Pancreas (tissue), 10 donors: ENCODE results near the gene PRKCE. TPM values are rescaled to one million over a fixed set of nuclear protein-coding genes. Genes with fewer than 3 reads are reported as not detected.
"Not testable (repeated sequence)": the region's sequence is repeated elsewhere in the genome, so short reads cannot be mapped to it uniquely, and the experiment has no call there.

Experiments
- ATAC-seq, 4 donors: fragments of 200-7000 bp; cut with Tn5 transposase; one replicate each; pipeline versions ENCODE4 v1.8.0 to v1.9.1; 2020; ENCODE audit warnings: mild to moderate bottlenecking in 4 of 4, moderate library complexity in 4 of 4
- DNase-seq, 6 donors: peaks; one replicate each; pipeline ENCODE4 v3.0.0-alpha.2; 2020
- FAIRE-seq: peaks from 2 replicates; lab custom pipeline; 2012; peaks lifted over from hg19 to GRCh38; lab: Jason Lieb, UNC
- H3K27ac ChIP-seq, 4 donors: fragments of 200-600 bp; sonication (generic); 1 replicate in 3 of 4; 2 replicates in 1 of 4; pipeline versions ENCODE4 v1.5.0 to v1.8.0; 2020
- H3K27me3 ChIP-seq, 4 donors: fragments of 200-600 bp; one replicate each; pipeline ENCODE4 v1.8.0; 2021
- H3K36me3 ChIP-seq, 3 donors: fragments of 200-600 bp; sonication (generic) in 1 of 3; one replicate each; pipeline versions ENCODE4 v1.5.0 to v1.8.0; 2020 to 2021
- H3K4me1 ChIP-seq, 3 donors: fragments of 200-600 bp; one replicate each; pipeline ENCODE4 v1.8.0; 2021
- H3K4me3 ChIP-seq, 4 donors: fragments of 200-600 bp; sonication (generic) in 2 of 4; one replicate each; pipeline versions ENCODE4 v1.5.0 to v1.8.0; 2020 to 2021
- H3K9me3 ChIP-seq, 4 donors: fragments of 200-600 bp; one replicate each; pipeline ENCODE4 v1.8.0; 2021
- CTCF ChIP-seq, 4 donors: fragments of 200-600 bp; sonication (generic) in 3 of 4; IDR thresholded peaks; one replicate each; pipeline versions ENCODE4 v1.5.0 to v1.8.0; 2021; ENCODE audit warnings: antibody characterized with exemption in 4 of 4
- WGBS, 2 donors: extraction: QIAGEN DNeasy Blood & Tissue Kit; methylation state at CpG; one replicate each; pipeline ENCODE4 v1.1.7; 2013; 5-methylcytosine and 5-hydroxymethylcytosine counted together
- intact Hi-C, 3 donors: fragments of 100-400 bp; cut with DNase I; formaldehyde crosslinking; loops; one replicate each; pipeline versions ENCODE4 v1.11.1 to v1.14.2; 2022
- polyA plus RNA-seq, 2 donors: library from polyadenylated mRNA; stranded (reverse); fragments of 200-250 nt; gene quantifications; one replicate each; pipeline ENCODE4 v1.2.3, GENCODE V29; 2013
- total RNA-seq, 6 donors: library from RNA; stranded (reverse); fragmentation: NEBNext Ultra II Directional in 4 of 6; extraction: Animal tissue kit (Norgen Biotek cat#: 25700) in 4 of 6; gene quantifications; one replicate each; pipeline versions ENCODE4 v1.2.1 to v1.2.4, GENCODE V29; 2021 to 2023
- donor health status: healthy with polysubstance abuse.
- donor health status: DM: no; HTN: no; CAD: no; lungs with moderate emphysema.
- donor health status: DM: no; HTN: no; CAD: no.
- donor health status: control.
- donor health status: control.
- donor health status: Bipolar disorder and iron deficiency.
- donor health status: DM: yes; HTN: yes; CAD: no.
- donor health status: DM: no; HTN: no; CAD: no.
- donor health status: DM: no; HTN: no; CAD: no.
- donor health status: DM: yes; HTN: yes; CAD: no.

Gene PRKCE
- total and polyA plus RNA-seq, 8 donors = 4.0 to 19.4 (median 10.0) TPM

DNA sequence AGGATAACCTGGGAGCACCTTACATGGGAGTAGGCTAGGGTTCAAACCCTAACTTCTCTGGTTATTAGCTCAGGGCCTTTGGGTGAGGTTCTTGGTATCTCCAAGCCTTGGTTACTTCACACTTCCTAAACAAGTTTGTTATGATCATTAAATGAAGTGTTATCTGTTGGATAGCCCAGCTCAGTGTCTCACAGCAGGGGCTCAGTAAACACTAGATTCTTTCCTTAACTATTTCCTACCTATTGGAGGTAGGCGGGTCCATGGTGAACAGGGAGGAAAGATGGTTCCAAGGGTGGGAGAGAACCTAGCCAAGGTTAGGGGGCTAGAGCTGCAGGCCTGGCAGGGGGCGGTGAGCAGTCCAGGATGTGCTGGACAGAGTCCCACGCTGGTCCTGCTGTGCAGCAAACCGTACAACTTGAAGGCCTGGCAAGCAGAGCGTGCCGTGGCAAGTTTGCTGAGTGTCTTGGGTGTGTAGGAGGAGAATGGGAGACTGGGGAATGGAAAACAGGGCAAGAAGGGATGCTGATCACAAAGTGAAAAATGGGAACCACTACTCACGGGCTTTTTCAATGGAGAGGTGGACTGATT lies 259.1 kb downstream of the PRKCE start:
- no peak overlapping the region for H3K4me3 ChIP-seq
- peaks cover 0 to 21% (median 12%) of the 10 kb centered on the region in 3 donors for H3K4me1 ChIP-seq
- FAIRE-seq (no peak), ATAC-seq (no peak), DNase-seq (no peak)
- H3K27me3 ChIP-seq = no peaks in the 10 kb centered on the region
- intact Hi-C loops = no loop called here
- no peak for TF ChIP-seq CTCF (IDR thresholded peaks at IDR 0.05)
- H3K9me3 ChIP-seq = no peaks in the 10 kb centered on the region
- WGBS, 2 donors = 93 to 96% methylated on average over 7 of the region's 7 CpGs
- H3K36me3 ChIP-seq = no peaks in the 10 kb centered on the region
- H3K27ac ChIP-seq = no peak overlapping the region

DNA sequence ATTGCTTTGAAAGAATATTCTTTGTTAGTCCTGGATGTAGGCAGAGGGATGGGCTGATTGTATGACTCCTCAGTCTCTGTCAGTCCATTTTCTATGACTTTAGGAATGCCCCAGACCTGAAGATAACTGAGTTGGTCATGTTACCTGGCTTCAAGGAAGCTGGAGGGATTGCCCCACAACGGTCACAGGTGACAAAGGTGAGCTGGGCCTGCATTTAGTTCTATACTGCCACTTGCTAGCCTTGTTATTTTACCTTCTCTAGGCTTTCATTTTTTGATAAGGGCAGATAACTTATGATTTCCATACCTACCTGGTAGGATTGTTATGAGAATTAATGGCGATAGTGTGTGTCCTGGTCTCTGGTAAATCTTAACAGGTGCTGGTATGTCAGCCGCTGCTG lies 260.1 kb downstream of the PRKCE start:
- intact Hi-C loops = no loop called here
- DNase-seq = no peak
- ATAC-seq = no peak
- FAIRE-seq = no peak
- WGBS, 2 donors = 83 to 84% methylated on average over 3 of the region's 3 CpGs
- H3K4me1 ChIP-seq = peaks cover 0 to 21% (median 12%) of the 10 kb centered on the region in 3 donors
- no peak overlapping the region for H3K27ac ChIP-seq
- no peaks in the 10 kb centered on the region for H3K9me3 ChIP-seq
- no peaks in the 10 kb centered on the region for H3K36me3 ChIP-seq
- no peak overlapping the region for H3K4me3 ChIP-seq
- H3K27me3 ChIP-seq = no peaks in the 10 kb centered on the region
- TF ChIP-seq CTCF (IDR thresholded peaks at IDR 0.05) = no peak

DNA sequence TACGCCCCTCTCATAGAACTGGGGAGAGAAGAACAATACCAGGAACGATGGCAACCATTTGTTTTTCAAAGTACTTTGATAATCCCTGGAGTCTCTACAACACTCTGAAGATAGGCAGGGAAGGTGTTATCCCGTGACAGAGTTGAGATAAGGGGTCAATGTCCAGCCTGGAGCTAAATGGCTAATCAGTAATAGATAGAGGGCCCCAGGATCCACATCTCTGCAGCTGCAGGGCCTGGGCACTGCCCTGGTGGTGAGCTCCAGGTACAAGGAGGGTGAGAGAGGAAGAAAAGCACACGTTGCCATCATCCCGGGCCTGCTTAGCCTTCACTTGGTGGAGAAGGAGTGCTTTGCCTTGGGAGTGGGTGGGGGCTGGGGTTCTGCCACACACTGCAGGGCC lies 260.6 kb downstream of the PRKCE start:
- DNase-seq (no peak), FAIRE-seq (no peak), ATAC-seq (peak in 3 of 4 donors; percentile 13 to 50 (median 50))
- H3K27ac ChIP-seq = no peak overlapping the region
- H3K36me3 ChIP-seq = no peaks in the 10 kb centered on the region
- 37 to 42% methylated on average over 5 of the region's 5 CpGs for WGBS, 2 donors
- H3K4me3 ChIP-seq = no peak overlapping the region
- no peak for TF ChIP-seq CTCF (IDR thresholded peaks at IDR 0.05)
- intact Hi-C loops = no loop called here
- no peaks in the 10 kb centered on the region for H3K9me3 ChIP-seq
- no peaks in the 10 kb centered on the region for H3K27me3 ChIP-seq
- peaks cover 0 to 21% (median 12%) of the 10 kb centered on the region in 3 donors for H3K4me1 ChIP-seq

- peak in 1 of 4 donors; percentile 15 for ATAC-seq
- TF ChIP-seq CTCF (IDR thresholded peaks at IDR 0.05) = no peak
- Histone ChIP-seq H3K4me1 (peaks cover under 1 to 22% (median 12%) of the 10 kb centered on the region in 3 donors), H3K36me3 (no peaks in the 10 kb centered on the region), H3K4me3 (no peak overlapping the region), H3K27me3 (no peaks in the 10 kb centered on the region), H3K9me3 (no peaks in the 10 kb centered on the region), H3K27ac (no peak overlapping the region)
- DNase-seq = no peak
- FAIRE-seq = no peak
- WGBS, 2 donors = 58 to 61% methylated on average over 2 of the region's 2 CpGs
- intact Hi-C loops = no loop called here
These were observed 262.1 kb downstream of the PRKCE start for GRCh38 chr2:45913539-45913938.

DNA sequence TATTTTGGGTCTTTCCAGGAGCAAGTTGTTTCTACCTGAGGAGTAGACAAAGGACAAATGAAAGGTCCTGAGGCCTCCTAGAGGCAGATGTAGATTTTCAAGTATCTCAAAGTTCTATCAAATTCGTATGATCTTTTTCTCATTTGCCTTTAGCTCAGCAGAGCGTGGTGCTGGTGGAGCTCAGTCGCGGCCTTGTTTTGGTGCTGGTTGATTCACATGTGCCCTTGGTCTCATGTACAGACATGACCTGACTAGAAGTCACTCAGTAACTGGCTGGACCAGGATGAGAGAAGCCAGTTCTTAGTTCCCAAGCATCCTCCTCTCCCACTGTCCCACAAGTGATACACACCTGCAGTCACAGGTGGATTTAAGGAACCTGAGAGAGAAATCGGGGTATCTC lies 264.0 kb downstream of the PRKCE start:
- intact Hi-C loops = no loop called here
- ATAC-seq (no peak), FAIRE-seq (no peak), DNase-seq (no peak)
- 93 to 95% methylated on average over 5 of the region's 5 CpGs for WGBS, 2 donors
- Histone ChIP-seq H3K27me3 (no peaks in the 10 kb centered on the region), H3K4me1 (peaks cover 12 to 23% (median 16%) of the 10 kb centered on the region in 3 donors), H3K27ac (no peak overlapping the region), H3K36me3 (no peaks in the 10 kb centered on the region), H3K9me3 (no peaks in the 10 kb centered on the region), H3K4me3 (no peak overlapping the region)
- TF ChIP-seq CTCF (IDR thresholded peaks at IDR 0.05) = no peak

DNA sequence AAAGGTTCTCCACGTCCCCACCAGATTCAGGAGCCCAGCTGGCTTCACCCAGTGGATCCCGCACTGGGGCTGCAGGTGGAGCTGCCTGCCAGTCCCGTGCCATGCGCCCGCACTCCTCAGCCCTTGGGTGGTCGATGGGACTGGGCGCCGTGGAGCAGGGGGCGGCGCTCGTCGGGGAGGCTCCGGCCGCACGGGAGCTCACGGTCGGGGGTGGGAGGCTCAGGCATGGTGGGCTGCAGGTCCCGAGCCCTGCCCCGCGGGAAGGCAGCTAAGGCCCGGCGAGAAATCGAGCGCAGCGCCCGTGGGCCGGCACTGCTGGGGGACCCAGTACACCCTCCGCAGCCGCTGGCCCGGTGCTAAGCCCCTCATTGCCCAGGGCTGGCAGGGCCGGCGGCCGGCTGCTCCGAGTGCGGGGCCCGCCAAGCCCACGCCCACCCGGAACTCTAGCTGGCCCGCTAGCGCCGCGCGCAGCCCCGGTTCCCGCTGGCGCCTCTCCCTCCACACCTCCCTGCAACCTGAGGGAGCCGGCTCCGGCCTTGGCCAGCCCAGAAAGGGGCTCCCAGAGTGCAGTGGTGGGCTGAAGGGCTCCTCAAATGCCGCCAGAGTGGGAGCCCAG lies 266.2 kb downstream of the PRKCE start:
- H3K27me3 ChIP-seq, H3K36me3 ChIP-seq, H3K27ac ChIP-seq, ATAC-seq, H3K9me3 ChIP-seq, intact Hi-C loops, FAIRE-seq, H3K4me3 ChIP-seq: not testable (repeated sequence)
- DNase-seq = peak in 1 of 6 donors; percentile 39
- WGBS, 2 donors = 95 to 97% methylated on average over 45 to 49 of the region's 49 CpGs
- peaks cover 11 to 16% (median 12%) of the 10 kb centered on the region in 3 donors for H3K4me1 ChIP-seq
